IPS-20b (cell line): Measurements from ENCODE around the gene VOPP1.

Experiments
- H3K27ac ChIP-seq: one replicate; pipeline ENCODE4 v1.5.1; 2013; ENCODE audit warnings: low read length
- H3K27me3 ChIP-seq: 2 replicates; pipeline ENCODE4 v1.6.1; 2013; ENCODE audit warnings: mild to moderate bottlenecking, low read length, inconsistent platforms; ENCODE audit not compliant: insufficient read depth
- H3K36me3 ChIP-seq: 2 replicates; pipeline ENCODE4 v1.6.1; 2013; ENCODE audit warnings: low read depth, mild to moderate bottlenecking, inconsistent platforms, low read length, moderate library complexity; ENCODE audit not compliant: insufficient read depth
- H3K4me1 ChIP-seq: 2 replicates; pipeline ENCODE4 v1.6.1; 2013; ENCODE audit warnings: mild to moderate bottlenecking, control low read depth, inconsistent platforms, low read length, moderate library complexity; ENCODE audit not compliant: insufficient read depth
- H3K4me3 ChIP-seq: 2 replicates; pipeline ENCODE4 v1.5.1; 2013; ENCODE audit warnings: mild to moderate bottlenecking, low read length, inconsistent platforms
- H3K9ac ChIP-seq: 2 replicates; pipeline ENCODE4 v1.6.1; 2013; ENCODE audit warnings: low read depth, mild to moderate bottlenecking, inconsistent platforms, low read length, moderate library complexity
- H3K9me3 ChIP-seq: 2 replicates; pipeline ENCODE4 v1.6.1; 2013; ENCODE audit warnings: mild to moderate bottlenecking, low read depth, low read length, inconsistent platforms; ENCODE audit not compliant: insufficient read depth

VOPP1 gene

GRCh38 chr7:55441774-55442522 lies 130.4 kb downstream of the VOPP1 start:
- Histone ChIP-seq H3K36me3 (no peaks in the 10 kb centered on the region), H3K27me3 (no peaks in the 10 kb centered on the region), H3K27ac (no peak overlapping the region), H3K9ac (no peak overlapping the region), H3K4me3 (no peak overlapping the region), H3K9me3 (no peaks in the 10 kb centered on the region), H3K4me1 (no peaks in the 10 kb centered on the region)

- H3K9me3 ChIP-seq: no peaks in the 10 kb centered on the region
- H3K36me3 ChIP-seq: no peaks in the 10 kb centered on the region
- H3K9ac ChIP-seq: no peak overlapping the region
- no peak overlapping the region for H3K4me3 ChIP-seq
- no peak overlapping the region for H3K27ac ChIP-seq
- no peaks in the 10 kb centered on the region for H3K27me3 ChIP-seq
- no peaks in the 10 kb centered on the region for H3K4me1 ChIP-seq
Observed at GRCh38 chr7:55441002-55441401, 131.3 kb downstream of the VOPP1 start.

GRCh38 chr7:55440040-55440690 lies 132.1 kb downstream of the VOPP1 start:
- no peaks in the 10 kb centered on the region for H3K9me3 ChIP-seq
- no peak overlapping the region for H3K9ac ChIP-seq
- H3K27ac ChIP-seq: no peak overlapping the region
- no peaks in the 10 kb centered on the region for H3K36me3 ChIP-seq
- no peaks in the 10 kb centered on the region for H3K27me3 ChIP-seq
- H3K4me3 ChIP-seq: no peak overlapping the region
- H3K4me1 ChIP-seq: no peaks in the 10 kb centered on the region

- no peaks in the 10 kb centered on the region for H3K4me1 ChIP-seq
- no peaks in the 10 kb centered on the region for H3K9me3 ChIP-seq
- H3K36me3 ChIP-seq: no peaks in the 10 kb centered on the region
- no peak overlapping the region for H3K9ac ChIP-seq
- no peak overlapping the region for H3K4me3 ChIP-seq
- no peak overlapping the region for H3K27ac ChIP-seq
- no peaks in the 10 kb centered on the region for H3K27me3 ChIP-seq
Observed at GRCh38 chr7:55439627-55440026, 132.7 kb downstream of the VOPP1 start.

- Histone ChIP-seq H3K27me3 (no peaks in the 10 kb centered on the region), H3K27ac (no peak overlapping the region), H3K36me3 (no peaks in the 10 kb centered on the region), H3K9me3 (no peaks in the 10 kb centered on the region), H3K4me1 (no peaks in the 10 kb centered on the region), H3K4me3 (no peak overlapping the region), H3K9ac (no peak overlapping the region)
Observed at GRCh38 chr7:55438757-55439525, 133.4 kb downstream of the VOPP1 start.

GRCh38 chr7:55438085-55438756 lies 134.1 kb downstream of the VOPP1 start:
- H3K27ac ChIP-seq: no peak overlapping the region
- no peaks in the 10 kb centered on the region for H3K4me1 ChIP-seq
- no peaks in the 10 kb centered on the region for H3K9me3 ChIP-seq
- no peak overlapping the region for H3K4me3 ChIP-seq
- H3K27me3 ChIP-seq: no peaks in the 10 kb centered on the region
- no peak overlapping the region for H3K9ac ChIP-seq
- no peaks in the 10 kb centered on the region for H3K36me3 ChIP-seq

- no peak overlapping the region for H3K4me3 ChIP-seq
- no peak overlapping the region for H3K27ac ChIP-seq
- no peaks in the 10 kb centered on the region for H3K4me1 ChIP-seq
- H3K27me3 ChIP-seq: no peaks in the 10 kb centered on the region
- no peaks in the 10 kb centered on the region for H3K9me3 ChIP-seq
- H3K36me3 ChIP-seq: no peaks in the 10 kb centered on the region
- no peak overlapping the region for H3K9ac ChIP-seq
Observed at GRCh38 chr7:55437375-55437774, 134.9 kb downstream of the VOPP1 start.

GRCh38 chr7:55436457-55436856 lies 135.8 kb downstream of the VOPP1 start:
- no peaks in the 10 kb centered on the region for H3K9me3 ChIP-seq
- no peaks in the 10 kb centered on the region for H3K36me3 ChIP-seq
- H3K27ac ChIP-seq: no peak overlapping the region
- no peaks in the 10 kb centered on the region for H3K4me1 ChIP-seq
- no peak overlapping the region for H3K4me3 ChIP-seq
- H3K9ac ChIP-seq: no peak overlapping the region
- H3K27me3 ChIP-seq: no peaks in the 10 kb centered on the region

- H3K4me3 ChIP-seq: no peak overlapping the region
- no peak overlapping the region for H3K27ac ChIP-seq
- H3K36me3 ChIP-seq: no peaks in the 10 kb centered on the region
- no peak overlapping the region for H3K9ac ChIP-seq
- no peaks in the 10 kb centered on the region for H3K27me3 ChIP-seq
- H3K9me3 ChIP-seq: no peaks in the 10 kb centered on the region
- no peaks in the 10 kb centered on the region for H3K4me1 ChIP-seq
Observed at GRCh38 chr7:55435466-55435865, 136.8 kb downstream of the VOPP1 start.

- no peak overlapping the region for H3K27ac ChIP-seq
- H3K4me1 ChIP-seq: no peaks in the 10 kb centered on the region
- no peak overlapping the region for H3K4me3 ChIP-seq
- H3K9ac ChIP-seq: no peak overlapping the region
- H3K27me3 ChIP-seq: no peaks in the 10 kb centered on the region
- H3K9me3 ChIP-seq: no peaks in the 10 kb centered on the region
- no peaks in the 10 kb centered on the region for H3K36me3 ChIP-seq
Observed at GRCh38 chr7:55432939-55433784, 139.1 kb downstream of the VOPP1 start.

GRCh38 chr7:55432506-55432905 lies 139.8 kb downstream of the VOPP1 start:
- no peaks in the 10 kb centered on the region for H3K9me3 ChIP-seq
- no peak overlapping the region for H3K9ac ChIP-seq
- H3K4me3 ChIP-seq: no peak overlapping the region
- H3K27ac ChIP-seq: no peak overlapping the region
- no peaks in the 10 kb centered on the region for H3K36me3 ChIP-seq
- H3K4me1 ChIP-seq: no peaks in the 10 kb centered on the region; the same call in 1 of the 2 replicates
- H3K27me3 ChIP-seq: no peaks in the 10 kb centered on the region
